Testis (tissue), 3 donors: ENCODE data around the gene G3BP2. TPM values are rescaled to one million over a fixed set of nuclear protein-coding genes. Genes with fewer than 3 reads are reported as not detected.

Experiments used
- DNase-seq: peaks from one replicate; pipeline ENCODE4 v3.0.0-alpha.2; 2019
- H3K27ac ChIP-seq, 2 donors: fragments of 200-600 bp; sonication (generic); one replicate each; pipeline ENCODE4 v1.5.1; 2019
- H3K27me3 ChIP-seq: fragments of 200-600 bp; sonication (generic); one replicate; pipeline ENCODE4 v1.5.1; 2019
- H3K36me3 ChIP-seq: fragments of 200-600 bp; sonication (generic); one replicate; pipeline ENCODE4 v1.5.1; 2017; ENCODE audit warnings: low read depth; ENCODE audit errors: missing control alignments
- H3K4me1 ChIP-seq: fragments of 200-600 bp; sonication (generic); one replicate; pipeline ENCODE4 v1.5.1; 2019
- H3K4me3 ChIP-seq, 2 donors: fragments of 200-600 bp; sonication (generic); one replicate each; pipeline ENCODE4 v1.5.1; 2017 to 2019
- H3K9me3 ChIP-seq: fragments of 200-600 bp; sonication (generic); one replicate; pipeline ENCODE4 v1.5.1; 2017
- POLR2A ChIP-seq: fragments of 450-650 bp; IDR thresholded peaks from one replicate; pipeline ENCODE4 v1.6.1; 2017; ENCODE audit warnings: antibody characterized with exemption, mild to moderate bottlenecking, moderate library complexity
- WGBS, 2 donors: methylation state at CpG; one replicate each; pipeline ENCODE4 v1.1.5; 2018; 5-methylcytosine and 5-hydroxymethylcytosine counted together
- intact Hi-C: fragments of 100-400 bp; cut with DNase I; formaldehyde crosslinking; loops from one replicate; pipeline ENCODE4 v1.15.1; 2023; ENCODE audit warnings: low total_unique reads
- polyA plus RNA-seq: library from polyadenylated mRNA; stranded (reverse); fragments of 350-450 nt; fragmentation: Illumina TruSeq; extraction: RNeasy Lipid Tissue Mini Kit (QIAGEN cat#74804); gene quantifications from one replicate; pipeline ENCODE4 v1.2.3, GENCODE V29; 2014; ENCODE audit warnings: low read depth, low replicate concordance; ENCODE audit not compliant: insufficient read depth
- total RNA-seq, 2 donors: library from RNA; depleted of rRNA; stranded (reverse); fragments of >200 nt; gene quantifications; one replicate each; pipeline ENCODE4 v1.2.3, GENCODE V29; 2016
- TF ChIP-seq, protein P1 (sequence below), 3 experiments: fragments of 450-650 bp in 2 of 3; fragments of 200-600 bp in 1 of 3; sonication (generic) in 1 of 3; IDR thresholded peaks; one replicate each; pipeline ENCODE4 v1.5.1; 2016 to 2019; ENCODE audit warnings: antibody characterized with exemption in 3 of 3, mild to moderate bottlenecking in 2 of 3, moderate library complexity in 1 of 3

The G3BP2 gene
- total and polyA plus RNA-seq, 3 donors from 2014 or later, result 102 to 134 (median 105) TPM

DNA sequence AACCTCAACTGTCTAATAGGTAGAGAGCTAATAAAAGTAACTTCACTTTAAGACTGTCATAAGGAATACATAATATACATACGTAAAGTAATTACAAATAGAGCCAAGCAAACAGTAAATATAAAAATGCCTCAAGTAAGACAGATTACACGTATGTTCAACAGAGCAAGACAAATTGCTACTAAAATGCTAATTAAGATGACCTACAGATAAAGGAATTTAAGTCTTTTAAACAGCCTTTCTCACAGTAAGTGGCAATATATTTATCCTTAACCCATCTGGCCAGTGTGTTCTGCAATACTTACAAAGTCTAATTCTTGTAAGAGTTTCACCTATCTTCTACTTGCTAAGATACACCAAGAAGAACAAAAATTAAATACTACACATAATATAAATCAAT is 12.7 kb downstream of the G3BP2 start:
- H3K9me3 ChIP-seq, result no peaks in the 10 kb centered on the region
- intact Hi-C loops, result no loop called here
- H3K4me3 ChIP-seq, result no peak overlapping the region
- no peak overlapping the region for H3K27ac ChIP-seq
- H3K27me3 ChIP-seq, result no peaks in the 10 kb centered on the region
- no peaks in the 10 kb centered on the region for H3K4me1 ChIP-seq
- H3K36me3 ChIP-seq, result no peaks in the 10 kb centered on the region
- no peak for DNase-seq
- WGBS, 2 donors, result 67 to 77% methylated on average over 2 of the region's 2 CpGs
- no peak for TF ChIP-seq POLR2A
- TF ChIP-seq, protein P1, sequence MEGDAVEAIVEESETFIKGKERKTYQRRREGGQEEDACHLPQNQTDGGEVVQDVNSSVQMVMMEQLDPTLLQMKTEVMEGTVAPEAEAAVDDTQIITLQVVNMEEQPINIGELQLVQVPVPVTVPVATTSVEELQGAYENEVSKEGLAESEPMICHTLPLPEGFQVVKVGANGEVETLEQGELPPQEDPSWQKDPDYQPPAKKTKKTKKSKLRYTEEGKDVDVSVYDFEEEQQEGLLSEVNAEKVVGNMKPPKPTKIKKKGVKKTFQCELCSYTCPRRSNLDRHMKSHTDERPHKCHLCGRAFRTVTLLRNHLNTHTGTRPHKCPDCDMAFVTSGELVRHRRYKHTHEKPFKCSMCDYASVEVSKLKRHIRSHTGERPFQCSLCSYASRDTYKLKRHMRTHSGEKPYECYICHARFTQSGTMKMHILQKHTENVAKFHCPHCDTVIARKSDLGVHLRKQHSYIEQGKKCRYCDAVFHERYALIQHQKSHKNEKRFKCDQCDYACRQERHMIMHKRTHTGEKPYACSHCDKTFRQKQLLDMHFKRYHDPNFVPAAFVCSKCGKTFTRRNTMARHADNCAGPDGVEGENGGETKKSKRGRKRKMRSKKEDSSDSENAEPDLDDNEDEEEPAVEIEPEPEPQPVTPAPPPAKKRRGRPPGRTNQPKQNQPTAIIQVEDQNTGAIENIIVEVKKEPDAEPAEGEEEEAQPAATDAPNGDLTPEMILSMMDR (IDR thresholded peaks at IDR 0.05), result no peak

DNA sequence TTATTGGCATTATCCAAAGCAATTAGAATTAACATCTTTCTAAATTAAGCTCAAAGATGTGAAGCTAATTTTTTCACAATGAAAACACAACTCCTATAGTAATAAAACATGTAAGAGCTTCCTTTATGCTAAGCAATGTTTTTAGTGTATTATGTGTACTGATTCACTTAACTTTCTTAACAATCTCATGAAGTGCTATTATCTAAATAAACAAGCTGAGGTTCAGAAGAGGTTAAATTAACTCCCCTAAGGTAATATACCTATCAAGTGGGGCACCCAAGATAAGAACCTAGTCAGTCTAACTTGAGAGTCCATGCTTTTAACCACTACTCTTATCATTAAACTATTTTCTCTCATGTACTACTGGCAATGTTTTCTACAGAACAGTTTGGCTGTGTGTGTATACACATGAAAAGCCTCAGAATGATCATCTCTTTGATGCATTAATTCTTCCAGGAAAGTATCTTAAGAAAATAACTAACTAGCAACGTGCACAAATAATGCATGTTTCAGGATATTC is 13.6 kb downstream of the G3BP2 start:
- no peak for TF ChIP-seq POLR2A
- TF ChIP-seq, protein P1 (IDR thresholded peaks at IDR 0.05), result no peak

DNA sequence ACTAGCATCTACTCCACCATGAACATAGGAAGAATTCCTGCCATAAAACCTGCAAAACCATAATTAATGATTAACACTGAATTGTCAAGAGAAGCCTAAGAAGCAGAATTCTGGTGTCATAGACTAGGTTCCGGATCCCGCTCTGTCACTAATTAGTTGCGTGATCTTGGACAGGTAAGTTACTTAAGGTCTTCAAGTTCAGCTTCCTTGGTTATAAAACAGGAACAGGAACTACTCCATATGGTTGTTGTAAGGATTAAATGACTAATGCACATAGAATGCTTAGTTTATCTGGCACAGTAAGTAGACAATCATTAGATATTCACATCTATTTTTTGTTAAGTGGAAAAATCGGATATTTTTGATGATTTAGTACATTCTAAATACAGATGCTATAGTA is 14.3 kb downstream of the G3BP2 start:
- Histone ChIP-seq H3K4me1 (no peaks in the 10 kb centered on the region), H3K27ac (no peak overlapping the region), H3K4me3 (no peak overlapping the region), H3K9me3 (no peaks in the 10 kb centered on the region), H3K27me3 (no peaks in the 10 kb centered on the region), H3K36me3 (no peaks in the 10 kb centered on the region)
- WGBS, 2 donors, result 92 to 93% methylated on average over 4 of the region's 4 CpGs
- no peak for DNase-seq
- intact Hi-C loops, result no loop called here
- TF ChIP-seq, protein P1 (IDR thresholded peaks at IDR 0.05), result no peak
- no peak for TF ChIP-seq POLR2A

More for the DNA sequence above, 13.6 kb downstream of the G3BP2 start:
- intact Hi-C loops, result no loop called here
- no peak for DNase-seq
- Histone ChIP-seq H3K9me3 (no peaks in the 10 kb centered on the region), H3K4me1 (no peaks in the 10 kb centered on the region), H3K27ac (no peak overlapping the region), H3K4me3 (no peak overlapping the region), H3K27me3 (no peaks in the 10 kb centered on the region), H3K36me3 (no peaks in the 10 kb centered on the region)
- 81 to 82% methylated on average over 1 of the region's 1 CpG for WGBS, 2 donors

DNA sequence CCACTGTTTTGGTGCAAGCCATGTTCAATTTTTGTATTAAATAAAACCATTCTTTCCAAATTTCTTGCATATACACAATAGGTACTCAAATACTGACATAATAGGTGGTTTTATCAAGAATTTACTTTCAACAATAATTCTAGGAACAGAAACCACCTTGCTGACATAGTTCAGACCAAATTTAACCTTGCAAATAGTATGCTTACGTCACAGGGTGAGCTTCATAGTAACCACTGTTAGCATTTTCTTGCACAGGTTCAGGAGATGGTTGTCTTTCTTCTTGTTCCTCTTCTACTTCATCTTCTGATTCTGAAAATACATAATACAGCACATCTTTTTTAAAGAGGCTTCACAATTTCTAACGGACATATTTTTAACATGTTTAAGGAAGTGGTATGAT is 17.6 kb downstream of the G3BP2 start:
- DNase-seq, result no peak
- Histone ChIP-seq H3K27ac (no peak overlapping the region), H3K36me3 (no peaks in the 10 kb centered on the region), H3K4me1 (no peaks in the 10 kb centered on the region), H3K9me3 (no peaks in the 10 kb centered on the region), H3K4me3 (no peak overlapping the region), H3K27me3 (no peaks in the 10 kb centered on the region)
- WGBS, 2 donors, result 80 to 91% methylated on average over 2 of the region's 2 CpGs
- intact Hi-C loops, result no loop called here
- TF ChIP-seq, protein P1 (IDR thresholded peaks at IDR 0.05), result no peak
- TF ChIP-seq POLR2A, result no peak

DNA sequence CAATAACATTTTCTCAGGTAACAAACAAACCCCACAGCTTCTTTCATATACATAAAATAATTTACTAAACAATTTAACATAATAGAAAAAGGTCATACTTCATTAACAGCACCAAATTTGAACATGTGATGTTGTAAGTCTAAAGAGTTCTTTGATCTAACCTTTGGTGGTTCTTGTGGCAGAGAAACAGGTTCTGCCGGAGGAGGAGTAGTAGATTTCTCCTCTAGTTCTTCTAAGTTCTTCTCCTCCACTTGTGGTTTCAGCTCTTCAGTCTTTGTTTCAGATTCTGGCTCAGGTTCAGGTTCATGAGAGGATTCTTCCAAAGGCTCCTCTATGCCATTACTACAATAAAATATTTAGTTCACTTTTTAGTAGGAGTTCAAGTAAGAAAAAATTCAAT is 18.3 kb downstream of the G3BP2 start:
- intact Hi-C loops, result no loop called here

More for the DNA sequence above, 18.3 kb downstream of the G3BP2 start:
- TF ChIP-seq, protein P1 (IDR thresholded peaks at IDR 0.05), result no peak
- no peak for TF ChIP-seq POLR2A
- Histone ChIP-seq H3K4me3 (no peak overlapping the region), H3K27ac (no peak overlapping the region), H3K27me3 (no peaks in the 10 kb centered on the region), H3K9me3 (no peaks in the 10 kb centered on the region), H3K4me1 (no peaks in the 10 kb centered on the region), H3K36me3 (no peaks in the 10 kb centered on the region)
- WGBS, 2 donors, result 83 to 90% methylated on average over 1 of the region's 1 CpG
- DNase-seq, result no peak
